ENCODE results near the gene ZNF536.

Gene ZNF536

GRCh38 chr19:30371960-30372824 is at the start of gene ZNF536:
ZNF536 (plus strand) TSS chr19:30372384; CDS start chr19:30443563, 71,179 bp downstream.
- H3K4me3 ChIP-seq (ENCODE audit: control insufficient read depth, low read depth, low read length) = no peak within 1 kb of the TSS
- DNase-seq (ENCODE audit: low read depth) = no peak
- TF ChIP-seq CTCF (conservative IDR thresholded peaks at IDR 0.05; ENCODE audit: control insufficient read depth, insufficient read depth, low read depth, low read length) = no peak

GRCh38 chr19:30322641-30323320 is 49.4 kb upstream of the ZNF536 start:
- no peak for TF ChIP-seq CTCF (conservative IDR thresholded peaks at IDR 0.05; ENCODE audit: control insufficient read depth, insufficient read depth, low read depth, low read length)
- no peak for DNase-seq (ENCODE audit: low read depth)

GRCh38 chr19:30323904-30324303 is 48.3 kb upstream of the ZNF536 start:
- no peak for TF ChIP-seq CTCF (conservative IDR thresholded peaks at IDR 0.05; ENCODE audit: control insufficient read depth, insufficient read depth, low read depth, low read length)
- no peak for DNase-seq (ENCODE audit: low read depth)
- H3K4me3 ChIP-seq (ENCODE audit: control insufficient read depth, low read depth, low read length) = no peak overlapping the region

More at GRCh38 chr19:30322641-30323320, 49.4 kb upstream of the ZNF536 start:
- no peak overlapping the region for H3K4me3 ChIP-seq (ENCODE audit: control insufficient read depth, low read depth, low read length)

GRCh38 chr19:30324982-30325381 is 47.2 kb upstream of the ZNF536 start:
- no peak for DNase-seq (ENCODE audit: low read depth)
- no peak overlapping the region for H3K4me3 ChIP-seq (ENCODE audit: control insufficient read depth, low read depth, low read length)
- no peak for TF ChIP-seq CTCF (conservative IDR thresholded peaks at IDR 0.05; ENCODE audit: control insufficient read depth, insufficient read depth, low read depth, low read length)

GRCh38 chr19:30325676-30326392 is 46.4 kb upstream of the ZNF536 start:
- TF ChIP-seq CTCF (conservative IDR thresholded peaks at IDR 0.05; ENCODE audit: control insufficient read depth, insufficient read depth, low read depth, low read length) = no peak
- H3K4me3 ChIP-seq (ENCODE audit: control insufficient read depth, low read depth, low read length) = no peak overlapping the region
- DNase-seq (ENCODE audit: low read depth) = no peak

GRCh38 chr19:30326393-30326710 is 45.8 kb upstream of the ZNF536 start:
- no peak overlapping the region for H3K4me3 ChIP-seq (ENCODE audit: control insufficient read depth, low read depth, low read length)
- DNase-seq (ENCODE audit: low read depth) = no peak
- no peak for TF ChIP-seq CTCF (conservative IDR thresholded peaks at IDR 0.05; ENCODE audit: control insufficient read depth, insufficient read depth, low read depth, low read length)

All from fibroblast of mammary gland (primary cell).